GM12891 (cell line): ENCODE measurements around the gene GPR78.

Experiments used
- POLR2A ChIP-seq: IDR thresholded peaks from 2 replicates; pipeline ENCODE4 v1.6.1; 2011; ENCODE audit warnings: low read depth, low read length, control low read depth
- POLR2AphosphoS5 ChIP-seq: IDR thresholded peaks from 2 replicates; pipeline ENCODE4 v1.6.1; 2011; ENCODE audit warnings: low read depth, low read length, control low read depth
- SPI1 ChIP-seq: IDR thresholded peaks from 2 replicates; pipeline ENCODE4 v1.6.1; 2011; ENCODE audit warnings: low read depth, low read length, control low read depth
- TAF1 ChIP-seq: IDR thresholded peaks from 2 replicates; pipeline ENCODE4 v1.6.1; 2011; ENCODE audit warnings: low read depth, low read length, control low read depth

DNA sequence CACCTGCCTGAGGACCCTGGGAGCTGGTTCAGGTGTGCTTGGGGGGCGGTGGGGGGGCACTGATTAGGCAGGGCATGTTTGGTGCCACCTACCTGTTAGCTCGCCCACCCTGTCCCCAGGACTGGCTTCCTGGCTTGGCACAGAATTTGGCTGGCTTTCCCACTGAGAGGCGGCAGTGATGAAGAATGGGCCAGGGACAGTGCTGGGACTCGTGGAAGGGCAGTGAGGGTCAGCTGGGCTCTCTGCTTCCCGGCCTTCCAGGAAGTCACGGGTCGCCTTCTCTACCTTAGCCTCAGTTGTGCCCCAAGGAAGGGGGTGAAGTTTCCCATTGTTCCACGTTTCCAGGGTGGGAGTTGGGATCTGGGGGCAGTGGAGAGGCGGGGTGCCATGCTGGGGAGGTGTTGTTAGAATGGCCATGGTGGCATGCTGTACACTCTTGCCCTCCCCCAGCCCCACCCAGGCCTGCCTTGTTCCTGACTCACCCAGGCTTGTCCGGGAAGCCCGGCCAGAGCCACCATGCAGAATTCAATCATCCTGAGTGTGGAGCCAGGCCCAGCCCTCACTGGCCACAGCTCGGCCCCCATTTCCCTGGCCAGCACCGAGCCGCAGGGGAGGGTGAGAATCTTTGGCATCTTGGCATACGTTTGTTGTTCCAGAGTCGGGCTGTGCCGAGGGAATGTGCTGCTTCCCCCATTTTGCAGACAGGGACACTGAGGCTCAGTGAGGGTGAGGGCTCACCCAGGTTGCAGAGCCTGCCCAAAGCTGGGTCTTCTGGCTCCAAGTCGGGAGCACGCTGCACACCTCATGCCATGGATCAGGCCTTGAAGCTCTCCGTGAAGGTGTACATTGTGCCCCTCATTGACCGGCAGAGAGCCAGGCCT is 21.9 kb upstream of the GPR78 start:
- no peak for TF ChIP-seq SPI1
- no peak for TF ChIP-seq POLR2AphosphoS5
- no peak for TF ChIP-seq POLR2A
- no peak for TF ChIP-seq TAF1
